Activated naive CD4-positive, alpha-beta T cell treated with anti-CD3 and anti-CD28 coated beads, Interleukin-2, amount 50 U/mL, for 72 hours (primary cell): ENCODE measurements around the gene B4GALT3. TPM values are rescaled to one million over a fixed set of nuclear protein-coding genes. Genes with fewer than 3 reads are reported as not detected.

ENCODE experiments used
- ATAC-seq, 2 donors: fragments of 150-1000 bp; cut with Tn5 transposase; 2 replicates each; pipeline ENCODE4 v1.10.0; 2021; ENCODE audit warnings: mild to moderate bottlenecking in 2 of 2, moderate library complexity in 2 of 2
- DNase-seq, 2 donors: peaks; one replicate each; pipeline ENCODE4 v3.0.0; 2021 to 2022; ENCODE audit warnings: low spot score in 2 of 2
- H3K27ac Mint-ChIP-seq, 2 donors: one replicate each; pipeline ENCODE4 v1.8.0; 2022; ENCODE audit warnings: mild to moderate bottlenecking in 2 of 2, mixed read lengths in 2 of 2
- H3K36me3 Mint-ChIP-seq, 2 donors: one replicate each; pipeline ENCODE4 v1.8.0; 2022; ENCODE audit warnings: mixed read lengths in 2 of 2
- H3K9me3 Mint-ChIP-seq, 2 donors: one replicate each; pipeline ENCODE4 v1.8.0; 2022; ENCODE audit warnings: mixed read lengths in 2 of 2
- total RNA-seq, 2 donors: library from RNA; stranded (reverse); gene quantifications; one replicate each; pipeline ENCODE4 v1.2.3, GENCODE V29; 2022

The B4GALT3 gene
- total RNA-seq, 2 donors from 2014 or later, result 39.0 to 92.4 TPM

GRCh38 chr1:161131523-161132409, 45.5 kb downstream of the B4GALT3 start:
- Mint-ChIP-seq H3K9me3 (no peaks in the 10 kb centered on the region), H3K36me3 (peaks cover 7 to 26% of the 10 kb centered on the region in 2 donors), H3K27ac (peak overlapping the region in 1 of 2 donors; percentile 92)
- DNase-seq (no peak), ATAC-seq (peak in 1 of 2 donors; percentile 27)

DNA sequence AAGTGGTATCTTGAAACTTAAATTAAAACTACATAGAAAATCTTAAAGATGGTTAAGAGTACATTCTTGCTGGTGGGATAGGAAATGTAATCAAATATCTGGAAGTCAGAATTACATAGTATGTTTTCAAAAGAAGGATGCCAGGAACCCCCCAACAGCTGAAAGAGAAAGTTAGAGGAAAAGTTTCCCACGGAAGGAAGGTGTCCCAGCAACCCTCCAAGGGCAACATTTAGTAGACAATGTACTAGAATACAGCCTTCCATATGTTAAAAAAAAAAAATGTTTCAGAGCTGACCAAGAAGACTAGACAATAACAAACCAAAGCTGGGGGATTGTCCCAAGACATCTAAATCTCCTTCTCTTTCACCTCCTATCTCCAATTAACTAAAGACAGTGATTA, 47.0 kb downstream of the B4GALT3 start:
- ATAC-seq (no peak), DNase-seq (no peak)
- Mint-ChIP-seq H3K36me3 (peaks cover 17 to 33% of the 10 kb centered on the region in 2 donors), H3K27ac (peak overlapping the region in 1 of 2 donors; percentile 55), H3K9me3 (no peaks in the 10 kb centered on the region)

GRCh38 chr1:161128591-161129420, 48.5 kb downstream of the B4GALT3 start:
- peaks cover 17 to 39% of the 10 kb centered on the region in 2 donors for H3K36me3 Mint-ChIP-seq

DNA sequence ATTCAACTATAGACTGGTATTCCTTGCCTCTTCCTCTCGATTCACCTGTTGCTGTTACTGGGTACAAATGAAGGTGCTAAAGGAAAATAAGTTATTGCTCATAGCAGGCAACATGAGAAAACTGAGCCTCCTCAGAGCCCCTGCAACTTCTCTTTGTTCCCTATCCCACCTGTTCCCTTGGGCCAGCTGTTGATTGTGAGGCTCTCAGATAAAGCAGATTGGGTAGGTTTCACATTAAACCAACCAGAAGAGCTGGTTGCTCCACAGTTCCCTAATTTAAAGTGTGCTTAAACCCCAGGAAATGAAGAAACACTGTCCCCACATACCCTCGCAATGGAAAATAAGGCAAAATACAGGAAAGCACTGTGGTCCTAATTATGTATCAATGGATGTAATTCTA, 49.7 kb downstream of the B4GALT3 start:
- ATAC-seq (no peak), DNase-seq (no peak)
- Mint-ChIP-seq H3K9me3 (no peaks in the 10 kb centered on the region), H3K27ac (peak overlapping the region; percentile 8 to 24), H3K36me3 (peaks cover 17 to 40% of the 10 kb centered on the region in 2 donors)

More at GRCh38 chr1:161128591-161129420, 48.5 kb downstream of the B4GALT3 start:
- Mint-ChIP-seq H3K9me3 (no peaks in the 10 kb centered on the region), H3K27ac (no peak overlapping the region)
- ATAC-seq (no peak), DNase-seq (no peak)

- Mint-ChIP-seq H3K27ac (peak overlapping the region in 1 of 2 donors; percentile 6), H3K36me3 (peaks cover 38 to 57% of the 10 kb centered on the region in 2 donors), H3K9me3 (no peaks in the 10 kb centered on the region)
- ATAC-seq, result no peak
- DNase-seq, result no peak
Observed at GRCh38 chr1:161122967-161123366, 54.3 kb downstream of the B4GALT3 start.

- Mint-ChIP-seq H3K9me3 (no peaks in the 10 kb centered on the region), H3K27ac (peak overlapping the region; percentile 90 to 99), H3K36me3 (peaks cover 41 to 56% of the 10 kb centered on the region in 2 donors)
- DNase-seq (no peak), ATAC-seq (no peak)
Observed at GRCh38 chr1:161121834-161122233, 55.5 kb downstream of the B4GALT3 start.

Other genes starting within 250 kb of the B4GALT3 start
- not detected for gene ITLN2, start 222.7 kb downstream of the B4GALT3 start, total RNA-seq
- gene F11R, start 156.4 kb downstream of the B4GALT3 start, total RNA-seq, result 10 to 100 TPM; 26.0 to 63.6 TPM
- 10 to 100 TPM; 59.3 to 66.8 TPM for gene TSTD1, start 138.5 kb downstream of the B4GALT3 start, total RNA-seq
- gene USF1, start 131.5 kb downstream of the B4GALT3 start, total RNA-seq, result 10 to 100 TPM; 50.8 to 90.6 TPM
- 100 to 1,000 TPM; 116 to 180 TPM for gene ARHGAP30, start 107.6 kb downstream of the B4GALT3 start, total RNA-seq
- gene NECTIN4, start 87.9 kb downstream of the B4GALT3 start, total RNA-seq, result under 1 TPM in 1 of 2 donors, not detected in 1; 0.16 TPM
- gene KLHDC9, start 79.1 kb downstream of the B4GALT3 start, total RNA-seq, result 1 to 10 TPM in 1 of 2 donors, not detected in 1; 2.2 TPM
- gene PFDN2, start 59.5 kb downstream of the B4GALT3 start, total RNA-seq, result 100 to 1,000 TPM in 1 of 2 donors, 10 to 100 TPM in 1; 95.3 to 156 TPM
- 10 to 100 TPM; 59.0 to 82.9 TPM for gene NIT1, start 59.4 kb downstream of the B4GALT3 start, total RNA-seq
- gene DEDD, start 44.8 kb downstream of the B4GALT3 start, total RNA-seq, result 10 to 100 TPM; 40.1 to 41.8 TPM
- 100 to 1,000 TPM in 1 of 2 donors, 10 to 100 TPM in 1; 95.8 to 239 TPM for gene UFC1, start 23.5 kb downstream of the B4GALT3 start, total RNA-seq
- gene USP21, start 18.0 kb downstream of the B4GALT3 start, total RNA-seq, result 10 to 100 TPM; 30.3 to 60.3 TPM
- 10 to 100 TPM; 28.2 to 41.0 TPM for gene PPOX, start 11.1 kb downstream of the B4GALT3 start, total RNA-seq
- 1 to 10 TPM; 2.7 to 4.2 TPM for gene ADAMTS4, start 21.5 kb upstream of the B4GALT3 start, total RNA-seq
- 100 to 1,000 TPM; 115 to 126 TPM for gene NDUFS2, start 24.9 kb upstream of the B4GALT3 start, total RNA-seq
- gene FCER1G, start 37.8 kb upstream of the B4GALT3 start, total RNA-seq, result 1 to 10 TPM in 1 of 2 donors, under 1 TPM in 1; 0.49 to 7.4 TPM
- gene APOA2, start 46.1 kb upstream of the B4GALT3 start, total RNA-seq, result not detected
- gene TOMM40L, start 48.6 kb upstream of the B4GALT3 start, total RNA-seq, result 10 to 100 TPM; 13.3 to 17.7 TPM
- not detected for gene NR1I3, start 60.7 kb upstream of the B4GALT3 start, total RNA-seq
- gene PCP4L1, start 81.2 kb upstream of the B4GALT3 start, total RNA-seq, result under 1 TPM in 1 of 2 donors, not detected in 1; 0.97 TPM
- 1 to 10 TPM; 6.4 to 7.1 TPM for gene MPZ, start 132.5 kb upstream of the B4GALT3 start, total RNA-seq
- 100 to 1,000 TPM; 179 to 207 TPM for gene SDHC, start 136.9 kb upstream of the B4GALT3 start, total RNA-seq
- not detected for gene CFAP126, start 190.4 kb upstream of the B4GALT3 start, total RNA-seq